Fibroblast of skin of back (primary cell): ENCODE data around the gene GPI. TPM values are rescaled to one million over a fixed set of nuclear protein-coding genes. Genes with fewer than 3 reads are reported as not detected.
"Not testable (repeated sequence)": the region's sequence is repeated elsewhere in the genome, so short reads cannot be mapped to it uniquely, and the experiment has no call there.

Experiments used
- DNase-seq: peaks from one replicate; pipeline ENCODE4 v3.0.0-alpha.2; 2013
- polyA plus RNA-seq, 2 experiments: library from polyadenylated mRNA; unstranded; fragments of 120-200 nt; gene quantifications; one replicate each; pipeline ENCODE4 v1.2.1, GENCODE V29; 2013; ENCODE audit not compliant: insufficient read length in 2 of 2

GPI gene
- 364 TPM for polyA plus RNA-seq (2013, experiment 1 of 2; ENCODE audit: insufficient read length)
- polyA plus RNA-seq (2013, experiment 2 of 2; ENCODE audit: insufficient read length), result 298 TPM

DNA sequence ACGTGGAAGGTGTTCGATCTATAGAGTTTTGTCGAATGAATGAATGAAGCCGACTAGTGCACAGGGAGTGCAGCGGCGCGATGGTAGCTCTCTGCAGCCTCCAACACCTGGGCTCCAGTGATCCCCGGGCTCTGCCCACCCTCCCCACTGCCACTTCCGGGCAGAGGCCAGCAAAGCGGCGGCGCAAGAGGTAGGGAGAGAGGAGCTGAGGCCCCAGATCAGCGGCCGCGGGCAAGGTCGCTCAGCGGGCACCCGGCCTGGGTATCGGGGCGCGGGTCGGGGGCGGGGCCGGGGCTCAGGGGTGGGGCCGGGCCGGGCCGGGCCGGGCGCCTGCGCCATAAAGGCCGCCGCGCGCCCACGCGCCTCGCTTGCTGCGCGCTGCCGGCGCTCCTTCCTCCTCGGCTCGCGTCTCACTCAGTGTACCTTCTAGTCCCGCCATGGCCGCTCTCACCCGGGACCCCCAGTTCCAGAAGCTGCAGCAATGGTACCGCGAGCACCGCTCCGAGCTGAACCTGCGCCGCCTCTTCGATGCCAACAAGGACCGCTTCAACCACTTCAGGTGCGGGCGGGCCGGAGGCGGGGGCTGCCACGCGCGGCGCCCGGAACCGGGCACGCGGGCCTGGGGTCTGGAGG, at the start of gene GPI:
Gene GPI, plus strand, starts transcription at position 367 of the 633 bp plus-strand sequence. Its CDS starts 71 bp downstream, at position 438.
- DNase-seq, result peak; percentile 40

- DNase-seq, result no peak
Measured at GRCh38 chr19:34316247-34316646, 48.7 kb upstream of the GPI start.

GRCh38 chr19:34316741-34317301, 48.2 kb upstream of the GPI start:
- DNase-seq, result peak; percentile 21

GRCh38 chr19:34317311-34317927, 47.6 kb upstream of the GPI start:
- no peak for DNase-seq

- DNase-seq, result no peak
Measured at GRCh38 chr19:34319230-34319585, 45.8 kb upstream of the GPI start.

DNA sequence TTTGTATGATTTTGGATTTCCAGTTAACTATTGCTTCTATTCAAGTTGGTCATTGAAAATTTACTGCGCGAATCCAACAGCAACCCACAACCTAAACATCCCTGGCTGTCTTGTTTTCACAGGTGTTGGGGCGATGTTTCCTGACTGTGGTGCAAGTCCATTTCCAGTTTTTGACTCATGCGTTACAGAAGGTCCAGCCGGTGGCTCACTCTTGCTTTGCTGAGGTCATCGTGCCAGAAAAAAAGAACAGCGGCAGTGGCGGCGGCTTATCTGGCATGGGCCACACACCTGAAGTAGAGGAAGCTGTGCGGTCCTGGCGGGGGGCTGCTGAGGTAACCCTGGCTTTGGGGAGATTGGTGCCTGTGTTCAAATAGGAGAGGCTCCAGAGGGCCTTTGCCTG, 45.2 kb upstream of the GPI start:
- no peak for DNase-seq

- no peak for DNase-seq
Measured at GRCh38 chr19:34320277-34320676, 44.7 kb upstream of the GPI start.

GRCh38 chr19:34321735-34322134, 43.3 kb upstream of the GPI start:
- no peak for DNase-seq

DNA sequence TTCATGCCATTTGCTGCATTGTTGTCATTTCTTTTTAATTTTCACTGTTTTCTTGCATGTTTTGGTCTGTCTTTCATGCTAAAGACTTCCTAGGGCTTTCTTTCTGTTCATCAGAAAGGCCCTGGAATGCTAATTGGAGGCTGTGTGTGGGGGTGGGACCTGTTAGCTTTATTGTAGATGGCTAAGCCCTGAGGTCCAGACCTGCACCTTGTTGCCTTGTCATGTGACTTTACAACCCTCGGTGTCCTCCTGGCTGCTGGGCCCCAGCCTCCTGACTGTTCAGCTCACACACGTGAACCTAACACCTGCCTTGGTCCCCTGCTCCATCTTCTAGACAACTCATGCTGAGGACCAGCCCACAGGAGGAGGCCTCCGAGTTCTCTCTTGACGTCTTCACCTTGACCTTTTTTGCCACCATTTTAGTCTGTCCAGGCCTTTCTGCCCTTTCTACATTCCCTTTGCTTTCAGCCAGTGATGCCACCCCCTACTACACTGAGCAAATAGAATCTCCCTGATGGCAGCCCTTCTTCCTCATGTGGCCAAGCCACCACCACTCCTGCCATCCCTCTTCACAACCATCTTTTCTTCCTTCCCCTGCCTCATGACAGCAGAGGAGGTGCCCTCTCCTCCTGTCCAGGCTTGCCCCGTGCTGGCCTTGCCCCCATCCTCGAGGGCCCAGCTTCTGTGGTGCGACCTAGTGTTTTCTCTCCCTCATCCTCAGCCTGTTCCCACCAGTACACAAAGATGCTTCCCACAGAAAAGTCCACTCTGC, 41.4 kb upstream of the GPI start:
- DNase-seq, result no peak

DNA sequence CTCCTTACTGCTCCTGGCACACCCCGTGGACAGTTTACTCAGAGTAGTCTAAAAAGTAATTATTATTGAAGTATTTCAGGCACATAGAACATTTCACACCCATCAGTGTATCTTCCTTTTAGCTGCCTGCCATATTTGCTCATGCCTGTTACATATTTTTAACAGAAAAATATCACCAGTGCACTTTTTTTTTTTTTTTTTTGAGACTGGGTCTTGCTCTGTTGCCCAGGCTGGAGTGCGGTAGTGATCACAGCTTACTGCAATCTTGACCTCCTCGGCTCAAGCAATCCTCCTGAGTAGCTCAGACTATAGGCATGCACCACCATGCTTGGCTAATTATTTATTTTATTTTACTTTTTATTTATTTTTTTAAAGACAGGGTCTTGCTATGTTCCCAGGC, 40.7 kb upstream of the GPI start:
- DNase-seq, result no peak

GRCh38 chr19:34325181-34325580, 39.8 kb upstream of the GPI start:
- DNase-seq, result no peak

DNA sequence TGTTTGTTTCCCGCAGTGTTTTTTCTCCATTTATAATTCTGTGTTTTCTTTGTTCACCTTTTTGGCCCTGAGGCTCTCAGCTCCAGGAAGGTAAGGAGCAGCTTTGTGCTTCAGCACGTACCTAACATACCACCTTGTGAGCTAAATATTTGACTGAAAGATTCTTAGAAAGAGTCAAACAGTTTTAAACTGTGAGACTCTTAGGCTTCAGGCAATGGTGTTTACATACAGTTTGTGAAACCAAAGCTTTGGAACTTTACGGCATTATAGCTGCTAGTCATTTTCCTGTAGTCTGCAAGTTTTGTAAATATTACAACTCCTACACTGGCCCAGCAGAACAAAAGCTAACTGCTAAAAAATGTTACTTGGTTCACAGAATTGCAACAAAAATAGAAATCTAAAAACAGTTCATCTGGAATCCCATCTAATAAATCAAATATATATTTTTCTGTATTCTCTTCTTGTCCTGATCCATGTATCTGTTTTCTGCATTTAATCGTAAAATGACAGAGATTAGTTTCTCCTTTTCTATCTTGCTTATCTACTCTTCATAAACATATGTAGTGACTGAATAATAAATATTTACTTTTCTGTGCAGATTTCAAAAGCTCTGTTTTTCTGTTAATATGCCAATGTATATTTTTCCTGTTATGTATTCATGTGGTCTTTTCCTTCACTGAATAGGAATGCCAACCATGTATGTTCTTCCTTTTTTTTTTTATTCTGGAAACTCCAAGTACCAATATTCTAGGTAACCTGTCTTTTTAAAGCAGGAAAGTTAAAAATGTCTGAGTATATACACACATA, 38.8 kb upstream of the GPI start:
- DNase-seq, result no peak

DNA sequence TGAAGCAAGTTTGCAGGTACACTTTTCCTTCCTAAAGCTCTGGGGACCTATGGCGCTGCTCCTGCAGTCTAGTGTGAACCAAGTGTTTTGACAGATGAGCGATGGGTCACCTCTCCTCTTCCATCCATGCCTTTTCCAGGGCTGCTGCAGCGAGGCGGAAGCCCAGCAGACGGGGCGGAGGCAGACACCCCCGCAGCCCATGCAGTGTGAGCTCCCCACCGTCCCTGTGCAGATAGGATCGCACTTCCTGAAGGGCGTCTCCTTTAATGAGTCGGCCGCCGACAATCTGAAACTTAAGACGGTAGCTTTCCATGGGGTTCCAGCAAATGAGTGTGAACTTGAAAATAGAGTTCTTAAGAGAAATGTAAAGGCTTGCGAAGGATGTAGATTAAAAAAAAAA, 37.1 kb upstream of the GPI start:
- no peak for DNase-seq

DNA sequence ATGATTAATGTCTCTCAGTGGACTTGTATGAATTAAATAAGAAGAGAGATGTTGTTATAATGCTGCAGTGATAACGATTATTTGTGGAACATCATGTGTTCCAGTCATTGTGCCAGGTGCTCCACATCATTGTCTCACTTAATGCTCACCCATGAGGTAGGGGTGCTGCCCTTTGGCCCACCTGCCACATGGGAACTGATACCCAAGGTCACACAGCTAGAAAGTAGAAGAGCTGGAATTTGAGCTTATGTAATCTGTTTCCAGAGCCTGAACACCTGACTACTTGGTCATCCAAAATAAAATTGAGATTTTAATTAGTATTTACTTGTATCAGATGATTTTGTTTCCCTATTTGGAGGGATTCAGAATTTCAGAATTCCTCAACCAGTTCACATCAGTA, 36.0 kb upstream of the GPI start:
- no peak for DNase-seq

DNA sequence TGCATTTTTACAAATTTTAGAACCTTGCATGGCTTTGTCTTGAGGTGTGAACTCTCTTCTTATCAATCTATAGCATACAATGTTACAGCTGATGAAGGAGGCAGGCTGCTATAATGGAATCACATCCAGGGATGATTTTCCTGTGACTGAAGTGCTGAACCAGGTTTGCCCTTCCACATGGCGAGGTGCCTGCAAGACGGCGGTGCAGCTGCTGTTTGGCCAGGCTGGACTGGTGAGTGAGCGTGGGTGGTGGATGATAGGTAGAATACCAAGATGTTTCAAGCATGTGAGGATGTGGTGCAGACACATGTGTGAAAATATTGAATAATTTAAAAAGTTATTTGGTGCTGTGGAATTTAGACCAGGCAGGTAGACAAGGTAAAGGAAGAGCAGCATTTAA, 34.9 kb upstream of the GPI start:
- no peak for DNase-seq

GRCh38 chr19:34330596-34330995, 34.4 kb upstream of the GPI start:
- DNase-seq, result not testable (repeated sequence)

GRCh38 chr19:34331596-34331995, 33.4 kb upstream of the GPI start:
- not testable (repeated sequence) for DNase-seq

GRCh38 chr19:34332027-34332760, 32.8 kb upstream of the GPI start:
- DNase-seq, result no peak

DNA sequence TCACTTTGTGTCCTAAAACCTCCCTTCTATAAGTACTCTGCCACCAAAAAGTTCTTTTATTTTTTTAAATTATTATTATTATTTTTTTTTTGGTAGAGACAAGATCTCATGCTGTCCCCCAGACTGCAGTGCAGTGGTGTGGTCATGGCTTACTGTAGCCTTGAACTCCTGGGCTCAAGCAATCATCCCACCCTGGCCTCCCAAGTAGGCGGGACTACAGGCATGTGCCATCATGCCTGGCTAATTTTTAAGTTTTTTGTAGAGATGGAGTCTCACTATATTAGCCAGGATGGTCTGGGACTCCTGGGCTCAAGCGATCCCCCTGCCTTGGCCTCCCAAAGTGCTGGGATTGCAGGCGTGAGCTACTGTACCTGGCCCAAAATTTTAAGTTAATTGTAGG, 29.1 kb upstream of the GPI start:
- DNase-seq, result no peak

- DNase-seq, result peak; percentile 42
Measured at GRCh38 chr19:34336781-34337271, 28.2 kb upstream of the GPI start.

- no peak for DNase-seq
Measured at GRCh38 chr19:34337739-34338138, 27.3 kb upstream of the GPI start.
